ENCODE measurements around the gene MESP2. TPM values are rescaled to one million over a fixed set of nuclear protein-coding genes. Genes with fewer than 3 reads are reported as not detected.

MESP2 gene
- total RNA-seq, 1 experiment from 2014 or later = 0.26 TPM

DNA sequence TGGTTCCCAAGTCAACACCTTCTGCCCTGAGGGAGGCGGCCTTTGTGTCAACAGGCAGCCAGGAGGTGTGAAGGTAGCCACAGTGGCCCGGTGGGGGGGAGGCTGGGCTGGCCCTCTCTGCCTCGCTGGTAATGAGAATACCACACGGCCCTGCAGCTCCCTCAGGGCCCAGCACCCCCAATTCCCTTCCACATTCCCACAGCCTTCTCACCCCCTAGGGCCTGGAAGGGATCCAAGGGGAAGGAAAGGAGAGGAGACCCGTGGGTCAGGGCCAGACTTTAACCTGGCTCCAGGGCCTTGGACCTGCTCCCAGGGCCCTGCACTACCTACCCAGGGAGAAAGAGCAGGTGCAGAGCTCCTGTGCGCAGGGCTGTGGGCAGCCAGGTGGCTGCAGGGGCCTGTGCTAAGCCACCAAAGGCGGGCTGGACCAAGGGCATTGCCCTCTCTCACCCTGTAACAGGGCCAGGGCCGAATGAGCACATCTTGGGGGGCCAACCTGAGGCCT is 8.7 kb upstream of the MESP2 start:
- ChIA-PET CTCF (no interaction called here), POLR2A (ENCODE audit: low non-redundant PET) (no interaction called here)
- no peaks in the 10 kb centered on the region for H3K27me3 ChIP-seq (replicated peaks; ENCODE audit: insufficient read depth, low read depth, low read length, poor library complexity)
- no peaks in the 10 kb centered on the region for H3K4me1 ChIP-seq (ENCODE audit: insufficient read depth, low read length, poor library complexity, severe bottlenecking)
- no peak overlapping the region for H3K27ac ChIP-seq (ENCODE audit: low read depth, low read length, poor library complexity, severe bottlenecking)
- intact Hi-C loops (cut with micrococcal nuclease; ENCODE audit: unreplicated experiment) = no loop called here
- no TSS peak for BruUV-seq (replicated peaks)
- H3K4me3 ChIP-seq (ENCODE audit: low read depth, low read length, poor library complexity, severe bottlenecking) = no peak overlapping the region
- no peaks in the 10 kb centered on the region for H3K9me3 ChIP-seq (ENCODE audit: low read depth, low read length, poor library complexity, severe bottlenecking)
- no peaks in the 10 kb centered on the region for H3K36me3 ChIP-seq (ENCODE audit: insufficient read depth, low read length, poor library complexity, severe bottlenecking)
- TF ChIP-seq EZH2 (IDR thresholded peaks at IDR 0.05; ENCODE audit: borderline replicate concordance, low read depth, low read length, poor library complexity, severe bottlenecking) = no peak
- TF ChIP-seq, protein P1, sequence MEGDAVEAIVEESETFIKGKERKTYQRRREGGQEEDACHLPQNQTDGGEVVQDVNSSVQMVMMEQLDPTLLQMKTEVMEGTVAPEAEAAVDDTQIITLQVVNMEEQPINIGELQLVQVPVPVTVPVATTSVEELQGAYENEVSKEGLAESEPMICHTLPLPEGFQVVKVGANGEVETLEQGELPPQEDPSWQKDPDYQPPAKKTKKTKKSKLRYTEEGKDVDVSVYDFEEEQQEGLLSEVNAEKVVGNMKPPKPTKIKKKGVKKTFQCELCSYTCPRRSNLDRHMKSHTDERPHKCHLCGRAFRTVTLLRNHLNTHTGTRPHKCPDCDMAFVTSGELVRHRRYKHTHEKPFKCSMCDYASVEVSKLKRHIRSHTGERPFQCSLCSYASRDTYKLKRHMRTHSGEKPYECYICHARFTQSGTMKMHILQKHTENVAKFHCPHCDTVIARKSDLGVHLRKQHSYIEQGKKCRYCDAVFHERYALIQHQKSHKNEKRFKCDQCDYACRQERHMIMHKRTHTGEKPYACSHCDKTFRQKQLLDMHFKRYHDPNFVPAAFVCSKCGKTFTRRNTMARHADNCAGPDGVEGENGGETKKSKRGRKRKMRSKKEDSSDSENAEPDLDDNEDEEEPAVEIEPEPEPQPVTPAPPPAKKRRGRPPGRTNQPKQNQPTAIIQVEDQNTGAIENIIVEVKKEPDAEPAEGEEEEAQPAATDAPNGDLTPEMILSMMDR (conservative IDR thresholded peaks at IDR 0.05; ENCODE audit: low read depth, low read length) = no peak
- no peak for DNase-seq (ENCODE audit: low spot score)

DNA sequence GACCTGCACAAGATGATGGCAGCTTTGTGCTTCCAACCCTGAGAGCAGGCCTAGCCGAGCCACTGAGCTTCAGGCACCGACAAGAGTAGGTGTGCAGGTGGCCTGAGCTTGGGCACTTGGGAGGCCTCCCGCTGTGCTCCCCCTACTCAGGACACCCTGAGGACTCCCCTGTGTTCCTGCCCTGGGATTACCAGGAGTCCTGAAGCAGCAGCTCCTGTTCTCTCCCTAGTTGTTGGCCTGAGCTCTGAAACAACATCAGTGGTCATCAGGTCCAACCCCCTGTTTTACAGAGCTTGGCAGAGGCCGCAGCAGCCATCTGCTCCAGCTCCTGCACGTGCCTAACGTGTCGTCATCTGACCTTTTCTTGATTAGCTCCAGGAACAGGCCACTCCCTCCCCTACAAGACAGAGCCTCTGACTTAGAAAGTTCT is 8.0 kb upstream of the MESP2 start:
- Histone ChIP-seq H3K9me3 (ENCODE audit: low read depth, low read length, poor library complexity, severe bottlenecking) (no peaks in the 10 kb centered on the region), H3K27me3 (replicated peaks; ENCODE audit: insufficient read depth, low read depth, low read length, poor library complexity) (no peaks in the 10 kb centered on the region), H3K4me1 (ENCODE audit: insufficient read depth, low read length, poor library complexity, severe bottlenecking) (no peaks in the 10 kb centered on the region), H3K4me3 (ENCODE audit: low read depth, low read length, poor library complexity, severe bottlenecking) (no peak overlapping the region), H3K27ac (ENCODE audit: low read depth, low read length, poor library complexity, severe bottlenecking) (no peak overlapping the region), H3K36me3 (ENCODE audit: insufficient read depth, low read length, poor library complexity, severe bottlenecking) (no peaks in the 10 kb centered on the region)
- intact Hi-C loops (cut with micrococcal nuclease; ENCODE audit: unreplicated experiment) = no loop called here
- POLR2A ChIA-PET (ENCODE audit: low non-redundant PET) = no interaction called here
- no TSS peak for BruUV-seq (replicated peaks)
- TF ChIP-seq, protein P1 (conservative IDR thresholded peaks at IDR 0.05; ENCODE audit: low read depth, low read length) = no peak
- DNase-seq (ENCODE audit: low spot score) = no peak
- CTCF ChIA-PET = interaction anchor here (0.5 to 0.6 kb wide), 2 partner anchors 18 to 137 kb away, joined by 3 to 5 read pairs; no protein-coding TSS in a partner anchor

DNA sequence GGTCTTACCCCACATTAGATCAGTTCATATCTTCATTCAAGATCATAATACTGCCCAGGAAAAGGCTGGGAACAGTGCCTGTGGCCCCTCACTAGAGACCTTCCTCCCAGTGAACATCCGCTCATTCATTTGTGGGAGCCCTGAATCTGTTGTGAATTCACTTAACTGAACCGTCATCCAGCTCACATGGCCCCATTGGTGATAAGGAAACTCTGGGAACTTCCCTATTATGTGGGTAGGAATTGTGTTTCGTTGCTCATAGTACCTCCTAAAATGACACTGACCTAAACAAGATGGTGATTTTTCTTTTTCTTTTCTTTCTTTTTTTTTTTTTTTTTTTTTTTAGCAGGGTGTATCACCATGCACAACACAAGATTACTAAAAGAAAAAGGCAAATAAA is 6.8 kb upstream of the MESP2 start:
- no peak overlapping the region for H3K27ac ChIP-seq (ENCODE audit: low read depth, low read length, poor library complexity, severe bottlenecking)
- POLR2A ChIA-PET (ENCODE audit: low non-redundant PET) = no interaction called here
- no peak for TF ChIP-seq EZH2 (IDR thresholded peaks at IDR 0.05; ENCODE audit: borderline replicate concordance, low read depth, low read length, poor library complexity, severe bottlenecking)
- TF ChIP-seq, protein P1 (conservative IDR thresholded peaks at IDR 0.05; ENCODE audit: low read depth, low read length) = no peak
- H3K27me3 ChIP-seq (replicated peaks; ENCODE audit: insufficient read depth, low read depth, low read length, poor library complexity) = no peaks in the 10 kb centered on the region
- CTCF ChIA-PET = interaction anchor here (0.7 kb wide), 1 partner anchor 251 kb away, joined by 15 read pairs; no protein-coding TSS in a partner anchor
- no peak overlapping the region for H3K4me3 ChIP-seq (ENCODE audit: low read depth, low read length, poor library complexity, severe bottlenecking)
- no peak for DNase-seq (ENCODE audit: low spot score)
- no peaks in the 10 kb centered on the region for H3K4me1 ChIP-seq (ENCODE audit: insufficient read depth, low read length, poor library complexity, severe bottlenecking)
- BruUV-seq (replicated peaks) = no TSS peak
- H3K36me3 ChIP-seq (ENCODE audit: insufficient read depth, low read length, poor library complexity, severe bottlenecking) = no peaks in the 10 kb centered on the region
- no peaks in the 10 kb centered on the region for H3K9me3 ChIP-seq (ENCODE audit: low read depth, low read length, poor library complexity, severe bottlenecking)
- intact Hi-C loops (cut with micrococcal nuclease; ENCODE audit: unreplicated experiment) = no loop called here

Data from A673 (cell line).